Liver (tissue), 9 donors: ENCODE measurements around the gene CDRT4. TPM values are rescaled to one million over a fixed set of nuclear protein-coding genes. Genes with fewer than 3 reads are reported as not detected.

Experiments
- DNase-seq: peaks from one replicate; pipeline ENCODE4 v3.0.0-alpha.2; 2017; ENCODE audit warnings: low spot score
- H3K27ac ChIP-seq, 2 donors: one replicate each; pipeline ENCODE4 v1.7.0; 2013; ENCODE audit warnings: inconsistent platforms in 2 of 2, low read length in 2 of 2, control low read depth in 1 of 2, low read depth in 1 of 2, mild to moderate bottlenecking in 1 of 2
- H3K27me3 ChIP-seq, 4 donors: one replicate each; pipeline versions ENCODE4 v1.6.1 to v1.7.0; 2013; ENCODE audit warnings: low read length in 3 of 4, inconsistent platforms in 1 of 4, mild to moderate bottlenecking in 1 of 4, moderate library complexity in 1 of 4; ENCODE audit not compliant: control insufficient read depth in 4 of 4, insufficient read depth in 4 of 4
- H3K36me3 ChIP-seq, 4 donors: one replicate each; pipeline versions ENCODE4 v1.6.1 to v1.7.0; 2013; ENCODE audit warnings: low read length in 3 of 4, mild to moderate bottlenecking in 3 of 4, low read depth in 1 of 4, moderate library complexity in 1 of 4; ENCODE audit not compliant: control insufficient read depth in 4 of 4, insufficient read depth in 3 of 4
- H3K4me1 ChIP-seq, 4 donors: one replicate each; pipeline versions ENCODE4 v1.6.1 to v1.7.0; 2013; ENCODE audit warnings: low read length in 3 of 4, mild to moderate bottlenecking in 3 of 4, moderate library complexity in 1 of 4; ENCODE audit not compliant: control insufficient read depth in 4 of 4, insufficient read depth in 4 of 4
- H3K4me3 ChIP-seq, 3 donors: one replicate each; pipeline versions ENCODE4 v1.6.1 to v1.7.0; 2013; ENCODE audit warnings: low read length in 3 of 3, control low read depth in 1 of 3, low read depth in 1 of 3, mild to moderate bottlenecking in 1 of 3
- H3K9ac ChIP-seq, 2 donors: one replicate each; pipeline ENCODE4 v1.7.0; 2013; ENCODE audit warnings: low read length in 2 of 2, mild to moderate bottlenecking in 2 of 2, moderate library complexity in 2 of 2, control low read depth in 1 of 2, low read depth in 1 of 2
- H3K9me3 ChIP-seq, 4 donors: one replicate each; pipeline versions ENCODE4 v1.6.1 to v1.7.0; 2013; ENCODE audit warnings: low read length in 3 of 4; ENCODE audit not compliant: control insufficient read depth in 4 of 4
- ATF3 ChIP-seq: IDR thresholded peaks from 2 replicates; pipeline ENCODE4 v1.6.1; 2016; ENCODE audit warnings: antibody characterized with exemption
- CTCF ChIP-seq: fragments of 150-350 bp; IDR thresholded peaks from 2 replicates; pipeline ENCODE4 v1.5.1; 2017; ENCODE audit warnings: improper control_type of control experiment, low read depth, low read length; ENCODE audit not compliant: missing input control
- EGR1 ChIP-seq, 2 donors: IDR thresholded peaks; 2 replicates each; pipeline ENCODE4 v1.6.1; 2016 to 2018; ENCODE audit warnings: antibody characterized with exemption in 2 of 2, low read depth in 2 of 2
- FOXA1 ChIP-seq: IDR thresholded peaks from 2 replicates; pipeline ENCODE4 v1.6.1; 2016; ENCODE audit warnings: antibody characterized with exemption
- FOXA2 ChIP-seq: IDR thresholded peaks from 2 replicates; pipeline ENCODE4 v1.6.1; 2016; ENCODE audit warnings: antibody characterized with exemption
- GABPA ChIP-seq, 2 donors: IDR thresholded peaks in 1 of 2; conservative IDR thresholded peaks in 1 of 2; 2 replicates each; pipeline ENCODE4 v1.6.1; 2016; ENCODE audit warnings: antibody characterized with exemption in 2 of 2, mild to moderate bottlenecking in 1 of 2, moderate library complexity in 1 of 2
- HNF4A ChIP-seq, 2 donors: conservative IDR thresholded peaks; 2 replicates each; pipeline ENCODE4 v1.6.1; 2016; ENCODE audit warnings: antibody characterized with exemption in 2 of 2, mild to moderate bottlenecking in 2 of 2
- HNF4G ChIP-seq: IDR thresholded peaks from 2 replicates; pipeline ENCODE4 v1.6.1; 2016; ENCODE audit warnings: antibody characterized with exemption
- JUND ChIP-seq, 2 donors: IDR thresholded peaks; 2 replicates each; pipeline ENCODE4 v1.6.1; 2016; ENCODE audit warnings: antibody characterized with exemption in 2 of 2
- MAX ChIP-seq: IDR thresholded peaks from 2 replicates; pipeline ENCODE4 v1.6.1; 2016; ENCODE audit warnings: antibody characterized with exemption
- NR2F2 ChIP-seq: IDR thresholded peaks from 2 replicates; pipeline ENCODE4 v1.6.1; 2016; ENCODE audit warnings: antibody characterized with exemption
- RAD21 ChIP-seq, 2 donors: IDR thresholded peaks; 2 replicates each; pipeline ENCODE4 v1.6.1; 2016; ENCODE audit warnings: antibody characterized with exemption in 2 of 2, mild to moderate bottlenecking in 2 of 2
- RXRA ChIP-seq, 2 donors: IDR thresholded peaks; 2 replicates each; pipeline ENCODE4 v1.6.1; 2017 to 2018; ENCODE audit warnings: antibody characterized with exemption in 2 of 2, mild to moderate bottlenecking in 1 of 2
- SP1 ChIP-seq: IDR thresholded peaks from 2 replicates; pipeline ENCODE4 v1.6.1; 2018; ENCODE audit warnings: antibody characterized with exemption, mild to moderate bottlenecking
- TAF1 ChIP-seq: conservative IDR thresholded peaks from 2 replicates; pipeline ENCODE4 v1.6.1; 2016; ENCODE audit warnings: antibody characterized with exemption, mild to moderate bottlenecking
- ZBTB33 ChIP-seq: IDR thresholded peaks from 2 replicates; pipeline ENCODE4 v1.6.1; 2016; ENCODE audit warnings: antibody characterized with exemption
- WGBS: extraction: QIAGEN DNeasy Blood & Tissue Kit; methylation state at CpG from one replicate; pipeline ENCODE4 v1.1.7; 2013; 5-methylcytosine and 5-hydroxymethylcytosine counted together
- polyA plus RNA-seq, 2 donors: library from polyadenylated mRNA; stranded (reverse) in 1 of 2; unstranded in 1 of 2; fragments of 200-250 nt in 1 of 2; fragments of >200 nt in 1 of 2; fragmentation: Nextera tagmentation in 1 of 2; extraction: Ambion mirVana in 1 of 2; gene quantifications; one replicate each; pipeline versions ENCODE4 v1.2.1 to v1.2.3, GENCODE V29; 2013 to 2015
- total RNA-seq, 2 donors: library from RNA; depleted of rRNA; stranded (reverse); fragments of >200 nt; gene quantifications; one replicate each; pipeline ENCODE4 v1.2.3, GENCODE V29; 2014
- TF ChIP-seq, protein P1 (sequence below): IDR thresholded peaks from 2 replicates; pipeline ENCODE4 v1.6.1; 2016; ENCODE audit warnings: antibody characterized with exemption, mild to moderate bottlenecking
- donor health status: healthy.
- donor health status: healthy.
- donor health status: healthy.
- donor health status: healthy.
- donor health status: healthy.

The CDRT4 gene
- total and polyA plus RNA-seq, 4 donors, result 0.43 to 3.3 (median 1.8) TPM; not detected in 1

- Histone ChIP-seq H3K27ac (no peak overlapping the region), H3K36me3 (no peaks in the 10 kb centered on the region), H3K9ac (no peak overlapping the region), H3K4me3 (no peak overlapping the region), H3K4me1 (peaks cover 14 to 44% (median 35%) of the 10 kb centered on the region in 4 donors), H3K9me3 (no peaks in the 10 kb centered on the region), H3K27me3 (no peaks in the 10 kb centered on the region)
- DNase-seq, result no peak
- TF ChIP-seq SP1 (no peak), HNF4G (no peak), TAF1 (no peak), HNF4A (conservative IDR thresholded peaks at IDR 0.05) (no peak), ATF3 (no peak), RXRA (IDR thresholded peaks at IDR 0.05) (no peak), CTCF (no peak), GABPA (IDR thresholded peaks at IDR 0.05 in 1 of 2, conservative IDR thresholded peaks at IDR 0.05 in 1 of 2) (no peak), FOXA2 (no peak), NR2F2 (no peak), FOXA1 (no peak), EGR1 (IDR thresholded peaks at IDR 0.05; ENCODE audit: low read depth in 2 of 2) (no peak)
- TF ChIP-seq, protein P1, sequence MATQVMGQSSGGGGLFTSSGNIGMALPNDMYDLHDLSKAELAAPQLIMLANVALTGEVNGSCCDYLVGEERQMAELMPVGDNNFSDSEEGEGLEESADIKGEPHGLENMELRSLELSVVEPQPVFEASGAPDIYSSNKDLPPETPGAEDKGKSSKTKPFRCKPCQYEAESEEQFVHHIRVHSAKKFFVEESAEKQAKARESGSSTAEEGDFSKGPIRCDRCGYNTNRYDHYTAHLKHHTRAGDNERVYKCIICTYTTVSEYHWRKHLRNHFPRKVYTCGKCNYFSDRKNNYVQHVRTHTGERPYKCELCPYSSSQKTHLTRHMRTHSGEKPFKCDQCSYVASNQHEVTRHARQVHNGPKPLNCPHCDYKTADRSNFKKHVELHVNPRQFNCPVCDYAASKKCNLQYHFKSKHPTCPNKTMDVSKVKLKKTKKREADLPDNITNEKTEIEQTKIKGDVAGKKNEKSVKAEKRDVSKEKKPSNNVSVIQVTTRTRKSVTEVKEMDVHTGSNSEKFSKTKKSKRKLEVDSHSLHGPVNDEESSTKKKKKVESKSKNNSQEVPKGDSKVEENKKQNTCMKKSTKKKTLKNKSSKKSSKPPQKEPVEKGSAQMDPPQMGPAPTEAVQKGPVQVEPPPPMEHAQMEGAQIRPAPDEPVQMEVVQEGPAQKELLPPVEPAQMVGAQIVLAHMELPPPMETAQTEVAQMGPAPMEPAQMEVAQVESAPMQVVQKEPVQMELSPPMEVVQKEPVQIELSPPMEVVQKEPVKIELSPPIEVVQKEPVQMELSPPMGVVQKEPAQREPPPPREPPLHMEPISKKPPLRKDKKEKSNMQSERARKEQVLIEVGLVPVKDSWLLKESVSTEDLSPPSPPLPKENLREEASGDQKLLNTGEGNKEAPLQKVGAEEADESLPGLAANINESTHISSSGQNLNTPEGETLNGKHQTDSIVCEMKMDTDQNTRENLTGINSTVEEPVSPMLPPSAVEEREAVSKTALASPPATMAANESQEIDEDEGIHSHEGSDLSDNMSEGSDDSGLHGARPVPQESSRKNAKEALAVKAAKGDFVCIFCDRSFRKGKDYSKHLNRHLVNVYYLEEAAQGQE, result no peak
- 86% methylated on average over 6 of the region's 6 CpGs for WGBS
These were observed 35.7 kb downstream of the CDRT4 start for GRCh38 chr17:15431766-15432165.

DNA sequence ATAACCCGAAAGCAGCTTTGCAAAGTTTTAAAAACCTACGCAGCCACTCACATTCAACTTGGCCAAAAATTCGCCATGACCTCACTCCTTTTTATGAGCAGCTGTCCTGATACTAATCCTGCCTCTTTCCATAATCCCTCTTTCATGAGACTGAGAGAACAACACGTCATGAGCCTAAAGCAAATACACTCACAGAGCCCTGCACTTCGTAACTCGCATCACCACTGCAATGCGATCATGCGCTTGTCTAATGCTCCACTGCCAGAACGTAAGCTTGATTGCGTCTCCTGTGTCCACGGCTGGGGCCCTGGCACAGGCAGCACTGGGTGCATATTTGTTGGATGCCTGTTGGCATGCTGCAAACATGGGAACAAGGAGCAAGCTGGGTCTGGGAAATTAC lies 36.2 kb downstream of the CDRT4 start:
- H3K4me1 ChIP-seq, result peaks cover 11 to 38% (median 30%) of the 10 kb centered on the region in 4 donors
- H3K27me3 ChIP-seq, result no peaks in the 10 kb centered on the region
- no peaks in the 10 kb centered on the region for H3K9me3 ChIP-seq
- no peak overlapping the region for H3K27ac ChIP-seq
- WGBS, result 95% methylated on average over 11 of the region's 11 CpGs
- H3K4me3 ChIP-seq, result no peak overlapping the region
- no peak for DNase-seq
- no peaks in the 10 kb centered on the region for H3K36me3 ChIP-seq
- no peak overlapping the region for H3K9ac ChIP-seq
- TF ChIP-seq HNF4G, result no peak
- no peak for TF ChIP-seq FOXA1
- TF ChIP-seq RXRA (IDR thresholded peaks at IDR 0.05), result no peak
- TF ChIP-seq MAX, result no peak
- TF ChIP-seq RAD21 (IDR thresholded peaks at IDR 0.05), result no peak
- TF ChIP-seq ATF3, result no peak
- TF ChIP-seq EGR1 (IDR thresholded peaks at IDR 0.05; ENCODE audit: low read depth in 2 of 2), result no peak
- no peak for TF ChIP-seq TAF1
- no peak for TF ChIP-seq SP1
- TF ChIP-seq GABPA (IDR thresholded peaks at IDR 0.05 in 1 of 2, conservative IDR thresholded peaks at IDR 0.05 in 1 of 2), result no peak
- no peak for TF ChIP-seq HNF4A (conservative IDR thresholded peaks at IDR 0.05)
- no peak for TF ChIP-seq ZBTB33
- TF ChIP-seq, protein P1, result no peak
- TF ChIP-seq CTCF, result no peak
- TF ChIP-seq JUND (IDR thresholded peaks at IDR 0.05), result no peak
